HepG2 (cell line): ENCODE results near the gene AKR1A1. TPM values are rescaled to one million over a fixed set of nuclear protein-coding genes. Genes with fewer than 3 reads are reported as not detected.

Experiments
- ATAC-seq: fragments of 200-7000 bp; cut with Tn5 transposase; 3 replicates; pipeline ENCODE4 v1.9.1; 2020; ENCODE audit warnings: mild to moderate bottlenecking, moderate library complexity
- BruUV-seq: library from RNA; stranded (reverse); fragments of 400-500 nt; replicated peaks from 2 replicates; lab custom pipeline; 2021; lab: Mats Ljungman, UMichigan
- CTCF ChIA-PET: fragments of 300-600 bp; formaldehyde crosslinking; extraction: SDS; loops from one replicate; lab custom pipeline; 2021; ENCODE audit warnings: low total read pairs, inconsistent platforms, low intra/inter-chr PET ratio; lab: Yijun Ruan, JAX
- POLR2A ChIA-PET: fragments of 350-600 bp; sonication (Branson Sonifier 250); formaldehyde crosslinking; loops from one replicate; lab custom pipeline; 2020; ENCODE audit warnings: antibody characterized with exemption, inconsistent platforms; lab: Yijun Ruan, JAX
- DNase-seq: peaks from one replicate; pipeline ENCODE4 v3.0.0-alpha.2; 2015; ENCODE audit warnings: low spot score
- FAIRE-seq: peaks from 3 replicates; lab custom pipeline; 2011; peaks lifted over from hg19 to GRCh38; lab: Jason Lieb, UNC
- H2AFZ ChIP-seq: one replicate; pipeline ENCODE4 v1.6.1; 2011; ENCODE audit warnings: low read length, inconsistent platforms
- H3K27ac ChIP-seq: fragments of 300-600 bp; 3 replicates; pipeline ENCODE4 v1.8.0; 2011; ENCODE audit warnings: mixed run types, mild to moderate bottlenecking, mixed read lengths, low read length, inconsistent platforms; ENCODE audit not compliant: insufficient read depth; ENCODE audit errors: extremely low read length
- H3K27me3 ChIP-seq, 2 experiments: fragments of 200-600 bp in 1 of 2; 2 replicates in 1 of 2; 3 replicates in 1 of 2; pipeline versions ENCODE4 v1.6.0 to v1.8.0; 2011; ENCODE audit warnings: low read length in 2 of 2, mild to moderate bottlenecking in 2 of 2, moderate library complexity in 2 of 2, inconsistent platforms in 1 of 2; ENCODE audit not compliant: insufficient read depth in 2 of 2, control insufficient read depth in 1 of 2
- H3K36me3 ChIP-seq, 2 experiments: fragments of 200-600 bp in 1 of 2; replicated peaks in 1 of 2; 2 replicates in 1 of 2; 3 replicates in 1 of 2; pipeline versions ENCODE4 v1.5.1 to v1.8.0; 2011; ENCODE audit warnings: low read length in 2 of 2, inconsistent platforms in 1 of 2; ENCODE audit not compliant: insufficient read depth in 2 of 2, control insufficient read depth in 1 of 2
- H3K4me1 ChIP-seq: 2 replicates; pipeline ENCODE4 v1.5.1; 2012; ENCODE audit warnings: low read length, inconsistent platforms; ENCODE audit not compliant: insufficient read depth
- H3K4me2 ChIP-seq: 2 replicates; pipeline ENCODE4 v1.6.0; 2011; ENCODE audit warnings: low read depth, low read length, inconsistent platforms
- H3K4me3 ChIP-seq, 3 experiments: fragments of 200-600 bp in 1 of 3; sonication (generic), shearing (Covaris generic) in 1 of 3; replicated peaks in 1 of 3; 2 replicates each; pipeline ENCODE4 v1.5.1; 2011 to 2016; ENCODE audit warnings: low read length in 3 of 3, inconsistent platforms in 2 of 3, low read depth in 2 of 3, mild to moderate bottlenecking in 2 of 3, control low read depth in 1 of 3, mixed read lengths in 1 of 3; ENCODE audit not compliant: insufficient read depth in 1 of 3
- H3K79me2 ChIP-seq: one replicate; pipeline ENCODE4 v1.6.1; 2011; ENCODE audit warnings: low read length, inconsistent platforms; ENCODE audit not compliant: insufficient read depth
- H3K9ac ChIP-seq: 2 replicates; pipeline ENCODE4 v1.6.0; 2011; ENCODE audit warnings: mild to moderate bottlenecking, low read depth, low read length, inconsistent platforms; ENCODE audit not compliant: insufficient read depth
- H3K9me3 ChIP-seq: 2 replicates; pipeline ENCODE4 v1.5.1; 2012; ENCODE audit warnings: mild to moderate bottlenecking, low read length
- H4K20me1 ChIP-seq: 2 replicates; pipeline ENCODE4 v1.6.0; 2011; ENCODE audit warnings: inconsistent platforms, mild to moderate bottlenecking, low read length, moderate library complexity; ENCODE audit not compliant: insufficient read depth
- BCL6 ChIP-seq: IDR thresholded peaks from 2 replicates; pipeline ENCODE4 v1.6.1; 2016; ENCODE audit warnings: missing genetic modification reagents, missing compliant biosample characterization
- CEBPG ChIP-seq: IDR thresholded peaks from 2 replicates; pipeline ENCODE4 v1.6.1; 2016
- FOXJ3 ChIP-seq: sonication (generic); formaldehyde crosslinking; IDR thresholded peaks from 2 replicates; pipeline ENCODE4 v1.4.0; 2020; ENCODE audit warnings: missing genetic modification reagents, mild to moderate bottlenecking, borderline replicate concordance
- NR2F1 ChIP-seq, 2 experiments: fragments of 450-650 bp in 1 of 2; formaldehyde crosslinking in 1 of 2; IDR thresholded peaks; 2 replicates each; pipeline versions ENCODE4 v1.5.0 to v1.6.1; 2016 to 2020; ENCODE audit warnings: mild to moderate bottlenecking in 1 of 2, missing compliant biosample characterization in 1 of 2, missing genetic modification reagents in 1 of 2, moderate library complexity in 1 of 2
- POLR2A ChIP-seq, 2 experiments: IDR thresholded peaks; 2 replicates each; pipeline ENCODE4 v1.6.1; 2011; ENCODE audit warnings: low read depth in 2 of 2, low read length in 2 of 2, mild to moderate bottlenecking in 1 of 2, moderate library complexity in 1 of 2; ENCODE audit not compliant: insufficient read depth in 1 of 2
- PRPF4 ChIP-seq: fragments of 200-400 bp; formaldehyde crosslinking; IDR thresholded peaks from 2 replicates; pipeline ENCODE4 v1.6.1; 2016; ENCODE audit warnings: low read length, low read depth; ENCODE audit not compliant: poor library complexity, severe bottlenecking
- RXRA ChIP-seq: sonication (generic); formaldehyde crosslinking; IDR thresholded peaks from 2 replicates; pipeline ENCODE4 v1.5.1; 2020; ENCODE audit warnings: missing genetic modification reagents
- SUZ12 ChIP-seq: fragments of 150-350 bp; IDR thresholded peaks from 2 replicates; pipeline ENCODE4 v1.6.1; 2014; ENCODE audit warnings: low read depth, low read length
- ZBTB38 ChIP-seq: sonication (generic); formaldehyde crosslinking; IDR thresholded peaks from 2 replicates; pipeline ENCODE4 v1.5.1; 2020; ENCODE audit warnings: mild to moderate bottlenecking, missing genetic modification reagents
- ZNF20 ChIP-seq: sonication (generic); formaldehyde crosslinking; IDR thresholded peaks from 2 replicates; pipeline ENCODE4 v1.4.0; 2020; ENCODE audit warnings: mild to moderate bottlenecking, moderate library complexity, missing genetic modification reagents
- ZNF256 ChIP-seq: sonication (generic); formaldehyde crosslinking; conservative IDR thresholded peaks from 2 replicates; pipeline ENCODE4 v1.4.0; 2020; ENCODE audit warnings: missing genetic modification reagents
- ZSCAN22 ChIP-seq: sonication (generic); formaldehyde crosslinking; IDR thresholded peaks from 2 replicates; pipeline ENCODE4 v1.4.0; 2020; ENCODE audit warnings: mild to moderate bottlenecking, missing genetic modification reagents
- ZSCAN25 ChIP-seq: sonication (generic); formaldehyde crosslinking; IDR thresholded peaks from 2 replicates; pipeline ENCODE4 v1.8.0; 2022; ENCODE audit warnings: mild to moderate bottlenecking, missing genetic modification reagents
- WGBS: methylation state at CpG from one replicate; pipeline ENCODE4 v1.1.6; 2017; ENCODE audit warnings: low lambda C conversion rate; 5-methylcytosine and 5-hydroxymethylcytosine counted together
- in situ Hi-C: cut with HindIII; loops from 2 replicates; pipeline ENCODE4 v1.10.0; 2017; ENCODE audit warnings: low pct_unique_long_range_greater_than_20kb; ENCODE audit not compliant: extremely low pct_ligation_motif_present
- intact Hi-C: fragments of 100-400 bp; cut with micrococcal nuclease; formaldehyde crosslinking; loops from one replicate; pipeline ENCODE4 v1.10.0; 2022; ENCODE audit not compliant: unreplicated experiment
- polyA plus RNA-seq, 8 experiments: library from polyadenylated mRNA; depleted of rRNA in 3 of 8; stranded (reverse) in 7 of 8; unstranded in 1 of 8; fragments of >200 nt; fragmentation: Illumina TruSeq in 4 of 8; extraction: Trizol in 4 of 8; gene quantifications; 2 replicates each; pipeline versions ENCODE4 v1.2.1 to v1.2.3, GENCODE V29; 2011 to 2016; ENCODE audit warnings: low read depth in 4 of 8, missing spikeins in 1 of 8, mixed read lengths in 1 of 8; ENCODE audit not compliant: insufficient read depth in 1 of 8
- total RNA-seq, 5 experiments: library from RNA; depleted of rRNA; stranded (reverse); fragments of >200 nt; fragmentation: Illumina TruSeq; extraction: Trizol; gene quantifications; 2 replicates each; pipeline ENCODE4 v1.2.3, GENCODE V29; 2016; ENCODE audit warnings: low read depth in 1 of 5
- TF ChIP-seq, protein P1 (sequence below): sonication (generic); formaldehyde crosslinking; IDR thresholded peaks from 2 replicates; pipeline ENCODE4 v1.4.0; 2020; ENCODE audit warnings: missing genetic modification reagents
- TF ChIP-seq, protein P2 (sequence below): sonication (generic); formaldehyde crosslinking; IDR thresholded peaks from 2 replicates; pipeline ENCODE4 v1.5.0; 2020; ENCODE audit warnings: mild to moderate bottlenecking, missing genetic modification reagents
- TF ChIP-seq, protein P3 (sequence below): sonication (generic); formaldehyde crosslinking; IDR thresholded peaks from 2 replicates; pipeline ENCODE4 v1.4.0; 2020; ENCODE audit warnings: missing genetic modification reagents, mild to moderate bottlenecking, borderline replicate concordance

Gene AKR1A1
- total and polyA plus RNA-seq, 2 of the 13 experiments (the other 11 are each of a cell fraction or from before 2014, with no cell fraction given) = 181 to 217 TPM

DNA sequence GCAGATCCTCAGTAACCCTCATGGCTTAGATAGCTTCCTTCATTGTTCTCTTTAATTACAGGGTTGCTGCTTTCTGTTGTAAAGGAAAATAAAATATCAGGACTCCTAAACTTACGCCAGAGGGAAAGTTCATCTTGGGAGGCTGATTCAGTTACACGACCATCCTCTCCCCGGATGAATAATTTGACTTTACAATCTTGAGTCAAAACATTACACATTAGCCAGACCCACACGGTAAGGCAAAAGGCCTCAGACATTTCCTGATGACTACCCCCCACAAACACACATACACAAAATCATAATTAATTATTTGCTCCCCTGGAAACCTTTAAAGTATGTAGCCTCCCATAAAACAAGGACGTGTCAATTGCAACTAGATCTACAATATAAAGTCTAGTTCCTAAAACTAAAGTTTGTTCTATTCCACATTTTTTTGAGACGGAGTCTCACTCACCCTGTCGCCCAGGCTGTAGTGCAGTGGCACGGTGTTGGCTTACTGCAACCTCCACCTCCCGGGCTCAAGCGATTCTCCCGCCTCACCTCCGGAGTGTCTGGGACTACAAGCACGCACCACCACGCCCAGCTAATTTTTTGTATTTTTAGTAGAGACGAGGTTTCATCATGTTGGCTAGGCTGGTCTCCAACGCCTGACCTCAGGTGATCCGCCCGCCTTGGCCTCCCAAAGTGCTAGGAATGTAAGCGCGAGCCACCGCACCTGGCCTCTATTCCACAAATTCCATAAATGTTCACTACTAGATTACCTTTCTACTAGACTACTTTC lies 28.1 kb upstream of the AKR1A1 start:
- ChIA-PET POLR2A (interaction anchor here (0.6 to 13.3 kb wide), 31 partner anchors 8 to 801 kb away, joined by 3 to 690 read pairs (median 4); partner anchors contain the start of genes AKR1A1, CCDC163, GPBP1L1 and HECTD3), CTCF (no interaction called here)
- Histone ChIP-seq H3K27me3 (no peaks in the 10 kb centered on the region; a peak in 1 of 5 replicates), H3K9ac (peak overlapping the region; percentile 100), H3K4me2 (peak overlapping the region; percentile 98), H3K4me3 (peak overlapping the region; percentile 63 to 99 (median 78)), H3K27ac (peak overlapping the region; percentile 100), H3K9me3 (no peaks in the 10 kb centered on the region), H4K20me1 (peaks cover 30% of the 10 kb centered on the region), H3K4me1 (peaks cover 68% of the 10 kb centered on the region), H2AFZ (no peak overlapping the region), H3K36me3 (peaks cover 0 to 10% of the 10 kb centered on the region in 2 experiments; a peak in 2 of 5 replicates), H3K79me2 (peaks cover 41% of the 10 kb centered on the region)
- in situ Hi-C loops (no loop called here), intact Hi-C loops (loop anchor here (1.0 kb wide), 1 partner anchor 23 kb away; no protein-coding TSS in a partner anchor)
- peak; percentile 33 for ATAC-seq
- no peak for DNase-seq
- FAIRE-seq = no peak
- 52% methylated on average over 21 of the region's 21 CpGs for WGBS
- BruUV-seq = TSS peak; percentile 100
- TF ChIP-seq BCL6 (CRISPR knock-in tag) (peak; percentile 16; the same call in 1 of the 2 replicates), NR2F1 (CRISPR knock-in tag; IDR thresholded peaks at IDR 0.05) (peak in 1 of 2 experiments; percentile 13; a peak in 1 of 4 replicates), POLR2A (IDR thresholded peaks at IDR 0.05; ENCODE audit: insufficient read depth in 1 of 2, low read depth in 2 of 2, low read length in 2 of 2) (peak in 1 of 2 experiments; percentile 59; a peak in 2 of 4 replicates), PRPF4 (peak; percentile 21), CEBPG (CRISPR knock-in tag) (peak; percentile 41; the same call in 1 of the 2 replicates), FOXJ3 (CRISPR knock-in tag) (no peak), ZBTB38 (CRISPR knock-in tag) (peak; percentile 78; the same call in 1 of the 2 replicates), RXRA (CRISPR knock-in tag) (peak; percentile 35; the same call in 1 of the 2 replicates), ZNF256 (CRISPR knock-in tag) (no peak), ZSCAN22 (CRISPR knock-in tag) (0 out of 2 replicates have a peak, but pooled peaks have one; percentile 10), ZSCAN25 (0 out of 2 replicates have a peak, but pooled peaks have one; percentile 2), ZNF20 (0 out of 2 replicates have a peak, but pooled peaks have one; percentile 51), SUZ12 (no peak)
- TF ChIP-seq, protein P1, sequence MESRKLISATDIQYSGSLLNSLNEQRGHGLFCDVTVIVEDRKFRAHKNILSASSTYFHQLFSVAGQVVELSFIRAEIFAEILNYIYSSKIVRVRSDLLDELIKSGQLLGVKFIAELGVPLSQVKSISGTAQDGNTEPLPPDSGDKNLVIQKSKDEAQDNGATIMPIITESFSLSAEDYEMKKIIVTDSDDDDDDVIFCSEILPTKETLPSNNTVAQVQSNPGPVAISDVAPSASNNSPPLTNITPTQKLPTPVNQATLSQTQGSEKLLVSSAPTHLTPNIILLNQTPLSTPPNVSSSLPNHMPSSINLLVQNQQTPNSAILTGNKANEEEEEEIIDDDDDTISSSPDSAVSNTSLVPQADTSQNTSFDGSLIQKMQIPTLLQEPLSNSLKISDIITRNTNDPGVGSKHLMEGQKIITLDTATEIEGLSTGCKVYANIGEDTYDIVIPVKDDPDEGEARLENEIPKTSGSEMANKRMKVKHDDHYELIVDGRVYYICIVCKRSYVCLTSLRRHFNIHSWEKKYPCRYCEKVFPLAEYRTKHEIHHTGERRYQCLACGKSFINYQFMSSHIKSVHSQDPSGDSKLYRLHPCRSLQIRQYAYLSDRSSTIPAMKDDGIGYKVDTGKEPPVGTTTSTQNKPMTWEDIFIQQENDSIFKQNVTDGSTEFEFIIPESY (CRISPR knock-in tag) = peak; percentile 88
- TF ChIP-seq, protein P2, sequence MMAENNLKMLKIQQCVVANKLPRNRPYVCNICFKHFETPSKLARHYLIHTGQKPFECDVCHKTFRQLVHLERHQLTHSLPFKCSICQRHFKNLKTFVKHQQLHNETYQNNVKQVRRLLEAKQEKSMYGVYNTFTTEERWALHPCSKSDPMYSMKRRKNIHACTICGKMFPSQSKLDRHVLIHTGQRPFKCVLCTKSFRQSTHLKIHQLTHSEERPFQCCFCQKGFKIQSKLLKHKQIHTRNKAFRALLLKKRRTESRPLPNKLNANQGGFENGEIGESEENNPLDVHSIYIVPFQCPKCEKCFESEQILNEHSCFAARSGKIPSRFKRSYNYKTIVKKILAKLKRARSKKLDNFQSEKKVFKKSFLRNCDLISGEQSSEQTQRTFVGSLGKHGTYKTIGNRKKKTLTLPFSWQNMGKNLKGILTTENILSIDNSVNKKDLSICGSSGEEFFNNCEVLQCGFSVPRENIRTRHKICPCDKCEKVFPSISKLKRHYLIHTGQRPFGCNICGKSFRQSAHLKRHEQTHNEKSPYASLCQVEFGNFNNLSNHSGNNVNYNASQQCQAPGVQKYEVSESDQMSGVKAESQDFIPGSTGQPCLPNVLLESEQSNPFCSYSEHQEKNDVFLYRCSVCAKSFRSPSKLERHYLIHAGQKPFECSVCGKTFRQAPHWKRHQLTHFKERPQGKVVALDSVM (CRISPR knock-in tag) = peak; percentile 60; the same call in 1 of the 2 replicates
- TF ChIP-seq, protein P3, sequence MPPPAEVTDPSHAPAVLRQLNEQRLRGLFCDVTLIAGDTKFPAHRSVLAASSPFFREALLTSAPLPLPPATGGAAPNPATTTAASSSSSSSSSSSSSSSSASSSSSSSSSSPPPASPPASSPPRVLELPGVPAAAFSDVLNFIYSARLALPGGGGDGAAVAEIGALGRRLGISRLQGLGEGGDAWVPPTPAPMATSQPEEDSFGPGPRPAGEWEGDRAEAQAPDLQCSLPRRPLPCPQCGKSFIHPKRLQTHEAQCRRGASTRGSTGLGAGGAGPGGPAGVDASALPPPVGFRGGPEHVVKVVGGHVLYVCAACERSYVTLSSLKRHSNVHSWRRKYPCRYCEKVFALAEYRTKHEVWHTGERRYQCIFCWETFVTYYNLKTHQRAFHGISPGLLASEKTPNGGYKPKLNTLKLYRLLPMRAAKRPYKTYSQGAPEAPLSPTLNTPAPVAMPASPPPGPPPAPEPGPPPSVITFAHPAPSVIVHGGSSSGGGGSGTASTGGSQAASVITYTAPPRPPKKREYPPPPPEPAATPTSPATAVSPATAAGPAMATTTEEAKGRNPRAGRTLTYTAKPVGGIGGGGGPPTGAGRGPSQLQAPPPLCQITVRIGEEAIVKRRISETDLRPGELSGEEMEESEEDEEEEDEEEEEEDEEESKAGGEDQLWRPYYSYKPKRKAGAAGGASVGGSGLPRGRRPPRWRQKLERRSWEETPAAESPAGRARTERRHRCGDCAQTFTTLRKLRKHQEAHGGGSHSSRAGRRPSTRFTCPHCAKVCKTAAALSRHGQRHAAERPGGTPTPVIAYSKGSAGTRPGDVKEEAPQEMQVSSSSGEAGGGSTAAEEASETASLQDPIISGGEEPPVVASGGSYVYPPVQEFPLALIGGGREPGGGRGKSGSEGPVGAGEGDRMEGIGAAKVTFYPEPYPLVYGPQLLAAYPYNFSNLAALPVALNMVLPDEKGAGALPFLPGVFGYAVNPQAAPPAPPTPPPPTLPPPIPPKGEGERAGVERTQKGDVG = peak; percentile 49; the same call in 1 of the 2 replicates
